ENCODE results near the gene KRTCAP2. TPM values are rescaled to one million over a fixed set of nuclear protein-coding genes. Genes with fewer than 3 reads are reported as not detected.
A peak's percentile ranks its signal among the peaks of the same experiment; 100 is the strongest.

The KRTCAP2 gene
- polyA plus RNA-seq, 3 donors: 157 to 256 (median 247) TPM

GRCh38 chr1:155145491-155145890, 27.6 kb downstream of the KRTCAP2 start:
- Histone ChIP-seq H3K9ac (ENCODE audit: insufficient read depth, low read length, poor library complexity, severe bottlenecking) (no peak overlapping the region), H3K4me1 (ENCODE audit: control insufficient read depth in 1 of 2, insufficient read depth in 2 of 2, low read length in 2 of 2) (peaks cover 2 to 5% of the 10 kb centered on the region in 2 donors), H3K27me3 (ENCODE audit: control insufficient read depth in 2 of 2, insufficient read depth in 2 of 2, low read length in 2 of 2) (no peaks in the 10 kb centered on the region), H4K20me1 (ENCODE audit: insufficient read depth, low read length) (no peaks in the 10 kb centered on the region), H3K9me3 (replicated peaks in 1 of 2; ENCODE audit: control insufficient read depth in 1 of 2, insufficient read depth in 1 of 2, low read length in 2 of 2) (peaks cover 0 to 4% of the 10 kb centered on the region in 2 donors), H3K27ac (ENCODE audit: low read depth in 1 of 2, low read length in 2 of 2) (no peak overlapping the region), H3K4me2 (replicated peaks; ENCODE audit: extremely low read depth, low read length, poor library complexity, severe bottlenecking) (no peak overlapping the region), H3K4me3 (replicated peaks in 1 of 3; ENCODE audit: low read depth in 2 of 3, low read length in 3 of 3) (no peak overlapping the region), H2AFZ (ENCODE audit: insufficient read depth, low read depth, low read length, poor library complexity, severe bottlenecking) (no peak overlapping the region), H3K36me3 (replicated peaks in 1 of 2; ENCODE audit: control insufficient read depth in 1 of 2, insufficient read depth in 2 of 2, low read length in 2 of 2) (no peaks in the 10 kb centered on the region), H3K79me2 (ENCODE audit: insufficient read depth, low read length) (no peaks in the 10 kb centered on the region)
- no peak for DNase-seq
- Mint-ChIP-seq H3K36me3 (no peaks in the 10 kb centered on the region), H3K4me1 (peaks cover 9% of the 10 kb centered on the region), H3K27ac (no peak overlapping the region), H3K9me3 (peaks cover 3 to 12% (median 7%) of the 10 kb centered on the region in 7 donors), H3K4me3 (no peak overlapping the region), H3K27me3 (ENCODE audit: low read depth in 3 of 3) (peaks cover 0 to 9% (median 1%) of the 10 kb centered on the region in 3 donors)
- intact Hi-C loops (cut with micrococcal nuclease): no loop called here
- WGBS (ENCODE audit: insufficient coverage): no CpG with 5 or more reads among the region's 3 CpGs
- no peak for TF ChIP-seq CTCF (IDR thresholded peaks at IDR 0.05)

GRCh38 chr1:155141749-155142148, 31.4 kb downstream of the KRTCAP2 start:
- Mint-ChIP-seq H3K4me3 (no peak overlapping the region), H3K27me3 (ENCODE audit: low read depth in 3 of 3) (peaks cover 0 to 11% (median 1%) of the 10 kb centered on the region in 3 donors), H3K27ac (peak overlapping the region in 1 of 7 donors; percentile 20), H3K4me1 (peaks cover 33% of the 10 kb centered on the region), H3K9me3 (peaks cover 3 to 10% (median 7%) of the 10 kb centered on the region in 7 donors), H3K36me3 (peaks cover 12 to 19% of the 10 kb centered on the region in 2 donors)
- TF ChIP-seq CTCF (IDR thresholded peaks at IDR 0.05): no peak
- Histone ChIP-seq H3K79me2 (ENCODE audit: insufficient read depth, low read length) (peaks cover 34% of the 10 kb centered on the region), H4K20me1 (ENCODE audit: insufficient read depth, low read length) (peaks cover 7% of the 10 kb centered on the region), H2AFZ (ENCODE audit: insufficient read depth, low read depth, low read length, poor library complexity, severe bottlenecking) (no peak overlapping the region), H3K27me3 (ENCODE audit: control insufficient read depth in 2 of 2, insufficient read depth in 2 of 2, low read length in 2 of 2) (no peaks in the 10 kb centered on the region), H3K9me3 (replicated peaks in 1 of 2; ENCODE audit: control insufficient read depth in 1 of 2, insufficient read depth in 1 of 2, low read length in 2 of 2) (peaks cover 0 to 4% of the 10 kb centered on the region in 2 donors), H3K36me3 (replicated peaks in 1 of 2; ENCODE audit: control insufficient read depth in 1 of 2, insufficient read depth in 2 of 2, low read length in 2 of 2) (peaks cover 0 to 11% of the 10 kb centered on the region in 2 donors), H3K9ac (ENCODE audit: insufficient read depth, low read length, poor library complexity, severe bottlenecking) (no peak overlapping the region), H3K27ac (ENCODE audit: low read depth in 1 of 2, low read length in 2 of 2) (no peak overlapping the region), H3K4me2 (replicated peaks; ENCODE audit: extremely low read depth, low read length, poor library complexity, severe bottlenecking) (no peak overlapping the region), H3K4me3 (replicated peaks in 1 of 3; ENCODE audit: low read depth in 2 of 3, low read length in 3 of 3) (no peak overlapping the region), H3K4me1 (ENCODE audit: control insufficient read depth in 1 of 2, insufficient read depth in 2 of 2, low read length in 2 of 2) (peaks cover 23 to 34% of the 10 kb centered on the region in 2 donors)
- DNase-seq: peak in 2 of 3 donors; percentile 17 to 60
- intact Hi-C loops (cut with micrococcal nuclease): loop anchor here in 1 of 2 donors (5.0 kb wide), 1 partner anchor 584 kb away; the partner anchor contains the start of gene UBE2Q1
- 60% methylated on average over 1 of the region's 7 CpGs for WGBS (ENCODE audit: insufficient coverage)

Measured in CD14-positive monocyte (primary cell).